ENCODE data around the gene AFF4. TPM values are rescaled to one million over a fixed set of nuclear protein-coding genes. Genes with fewer than 3 reads are reported as not detected.

The AFF4 gene
- total RNA-seq (2021; ENCODE audit: unreplicated experiment) (38.6 TPM), Bru-seq, nascent RNA (percentile 93 among the genes with signal in this experiment), BruChase-seq, experiment 1, labeled RNA remaining after a 6-hour chase (percentile 93 among the genes with signal in this experiment), BruChase-seq, experiment 2, labeled RNA remaining after a 2-hour chase (percentile 92 among the genes with signal in this experiment)
- polyA plus RNA-seq (2012) = 11.2 and 12.4 TPM in 2 replicates
- long read RNA-seq, partial matches to known transcripts = 2 of 8 reads
- long read RNA-seq, other reads (novel, unspliced or antisense) = 5 of 8 reads

- POLR2A ChIA-PET = interaction anchor here (0.6 to 1.9 kb wide), 4 partner anchors 9 to 67 kb away, joined by 3 to 7 read pairs (median 5); no protein-coding TSS in a partner anchor
- Histone ChIP-seq H2AFZ (ENCODE audit: low read depth, low read length, poor library complexity, severe bottlenecking) (no peak within 1 kb of the TSS), H3K4me1 (ENCODE audit: control insufficient read depth in 1 of 2, insufficient read depth in 2 of 2, low read length in 2 of 2) (peaks cover 10 to 25% of the 10 kb centered on the region in 2 experiments), H3K36me3 (ENCODE audit: control insufficient read depth in 1 of 2, insufficient read depth in 2 of 2, low read length in 2 of 2) (peaks cover 0 to 6% of the 10 kb centered on the region in 2 experiments; a peak in 1 of 4 replicates), H3K4me3 (replicated peaks in 1 of 2; ENCODE audit: low read depth in 1 of 2, low read length in 2 of 2) (peak within 1 kb of the TSS; percentile 64 to 67), H3K9me2 (ENCODE audit: insufficient read depth) (no peaks in the 10 kb centered on the region), H4K20me1 (ENCODE audit: insufficient read depth) (no peaks in the 10 kb centered on the region; the same call in 1 of the 2 replicates), H3K9ac (ENCODE audit: low read length) (peak within 1 kb of the TSS; percentile 75), H3K9me3 (ENCODE audit: control insufficient read depth in 1 of 2, insufficient read depth in 1 of 2, low read depth in 1 of 2, low read length in 2 of 2) (no peaks in the 10 kb centered on the region), H3K27me3 (ENCODE audit: insufficient read depth, low read length) (no peaks in the 10 kb centered on the region), H3K79me2 (ENCODE audit: insufficient read depth, low read length) (peaks cover 49% of the 10 kb centered on the region), H3K27ac (ENCODE audit: low read depth, low read length) (peak within 1 kb of the TSS; percentile 85), H3K4me2 (ENCODE audit: low read length) (peak within 1 kb of the TSS; percentile 90)
- TF ChIP-seq POLR2A (IDR thresholded peaks at IDR 0.05; ENCODE audit: borderline replicate concordance, extremely low read depth, insufficient read depth, insufficient read length) (peak; percentile 78), EZH2phosphoT487 (IDR thresholded peaks at IDR 0.05; ENCODE audit: borderline replicate concordance) (no peak), REST (IDR thresholded peaks at IDR 0.05; ENCODE audit: low read depth) (no peak), ZNF274 (IDR thresholded peaks at IDR 0.05; ENCODE audit: low read depth, low read length) (no peak), SP1 (IDR thresholded peaks at IDR 0.05; ENCODE audit: low read depth) (peak; percentile 58; the same call in 1 of the 2 replicates), YY1 (IDR thresholded peaks at IDR 0.05; ENCODE audit: extremely low read depth, insufficient replicate concordance, low read depth, low read length) (no peak), SIN3A (IDR thresholded peaks at IDR 0.05; ENCODE audit: low read depth) (peak; percentile 95), FOSL1 (IDR thresholded peaks at IDR 0.05; ENCODE audit: low read depth) (no peak), ATF3 (IDR thresholded peaks at IDR 0.05) (no peak), CBX3 (IDR thresholded peaks at IDR 0.05; ENCODE audit: low read depth) (peak; percentile 69), JUND (IDR thresholded peaks at IDR 0.05) (peak; percentile 52; the same call in 1 of the 2 replicates), ZBTB33 (IDR thresholded peaks at IDR 0.05; ENCODE audit: extremely low read depth, insufficient replicate concordance, low read length) (peak; percentile 74), EZH2 (IDR thresholded peaks at IDR 0.05) (no peak), ZFX (IDR thresholded peaks at IDR 0.05) (peak; percentile 97), RAD21 (IDR thresholded peaks at IDR 0.05; ENCODE audit: low read depth) (no peak), EGR1 (IDR thresholded peaks at IDR 0.05; ENCODE audit: low read depth) (peak; percentile 95), POLR2AphosphoS5 (IDR thresholded peaks at IDR 0.05; ENCODE audit: low read depth, low read length) (peak; percentile 96), TCF7L2 (IDR thresholded peaks at IDR 0.05; ENCODE audit: borderline replicate concordance, extremely low read depth, insufficient read depth, insufficient read length) (no peak), MAX (IDR thresholded peaks at IDR 0.05) (peak; percentile 95)
- BruUV-seq (replicated peaks) = no TSS peak
- intact Hi-C loops (cut with micrococcal nuclease) = loop anchor here (5.0 kb wide), 1 partner anchor 89 kb away; the partner anchor contains the start of gene HSPA4
- peak; percentile 93 for ATAC-seq
- RAD21 ChIA-PET (ENCODE audit: low non-redundant PET in 1 of 2, low total read pairs in 2 of 2, uncharacterized antibody in 2 of 2, unreplicated experiment in 2 of 2) = no interaction called here
- CTCF ChIA-PET = interaction anchor here (0.6 kb wide), 1 partner anchor 31 kb away, joined by 3 read pairs; no protein-coding TSS in a partner anchor
- peak; percentile 82 for DNase-seq (ENCODE audit: low read depth, low spot score)
Measured at GRCh38 chr5:132963171-132964104, at the start of gene AFF4. TSS of gene AFF4 (minus strand) at chr5:132963634. CDS start at chr5:132937189, 26,445 bp downstream.
